ENCODE results near the gene AQP1. TPM values are rescaled to one million over a fixed set of nuclear protein-coding genes. Genes with fewer than 3 reads are reported as not detected.

The AQP1 gene
- total and polyA plus RNA-seq, 10 of the 15 experiments (the other 5 are each of a cell fraction or from before 2014, with no cell fraction given), result 0.03 to 0.64 TPM; not detected in 8

DNA sequence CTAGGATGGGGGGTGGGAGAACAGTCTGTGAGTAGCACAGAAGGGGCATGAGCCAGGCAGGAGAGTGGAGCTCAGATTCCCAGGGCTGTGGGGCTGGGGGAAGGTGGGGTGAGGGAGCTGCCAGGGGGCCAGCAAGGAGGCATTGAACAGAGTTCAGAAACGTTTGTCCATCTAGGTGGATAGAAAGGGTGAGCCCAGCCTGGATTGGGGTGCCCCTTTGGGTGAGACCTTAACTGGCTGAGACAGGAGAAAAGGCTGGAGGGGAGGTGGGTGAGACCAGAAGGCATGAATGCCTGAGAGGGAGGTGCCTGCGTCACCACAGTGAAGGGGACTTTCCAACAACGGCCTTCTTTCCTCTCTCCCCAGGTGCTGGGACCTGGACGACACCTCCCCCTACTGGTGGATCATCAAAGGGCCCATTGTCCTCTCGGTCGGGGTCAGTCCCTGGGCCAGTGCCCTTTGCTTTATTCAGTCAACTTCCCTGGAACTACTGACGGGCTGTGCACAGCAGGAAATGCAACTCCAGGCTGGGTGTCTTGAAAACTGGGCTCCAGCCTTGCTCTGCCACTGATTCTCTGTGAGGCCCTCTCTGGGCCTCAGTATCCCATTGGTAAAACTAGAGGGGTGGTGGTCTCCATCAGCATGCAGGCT, 63.1 kb downstream of the AQP1 start (continued):
- TF ChIP-seq TCF3 (IDR thresholded peaks at IDR 0.05; ENCODE audit: borderline replicate concordance, insufficient read depth, low read depth, low read length) (peak; percentile 83; the same call in 1 of the 2 replicates), ZZZ3 (IDR thresholded peaks at IDR 0.05; ENCODE audit: control insufficient read depth, insufficient read length, low read depth) (no peak), CREB1 (IDR thresholded peaks at IDR 0.05; ENCODE audit: low read depth) (peak; percentile 63; the same call in 1 of the 2 replicates), TCF12 (IDR thresholded peaks at IDR 0.05; ENCODE audit: low read depth, low read length) (peak; percentile 84), BRCA1 (IDR thresholded peaks at IDR 0.05; ENCODE audit: low read depth, low read length) (no peak), POU2F2 (IDR thresholded peaks at IDR 0.05; ENCODE audit: borderline replicate concordance, low read depth, low read length) (peak; percentile 69; the same call in 2 of the 3 replicates), GATAD2B (conservative IDR thresholded peaks at IDR 0.05; ENCODE audit: low read depth) (no peak), KAT2A (conservative IDR thresholded peaks at IDR 0.05; ENCODE audit: control insufficient read depth, low read depth, low read length) (no peak), CHD2 (IDR thresholded peaks at IDR 0.05; ENCODE audit: borderline replicate concordance, low read depth, low read length) (peak; percentile 62; the same call in 1 of the 2 replicates), ZNF217 (IDR thresholded peaks at IDR 0.05) (0 out of 2 replicates have a peak, but pooled peaks have one; percentile 48), ATF7 (IDR thresholded peaks at IDR 0.05; ENCODE audit: low read depth) (peak; percentile 55; the same call in 1 of the 2 replicates), PAX5 (IDR thresholded peaks at IDR 0.05; ENCODE audit: borderline replicate concordance, low read depth, low read length) (peak; percentile 72), MYB (IDR thresholded peaks at IDR 0.05; ENCODE audit: borderline replicate concordance, low read depth, low read length) (peak; percentile 92; the same call in 1 of the 2 replicates), RUNX3 (IDR thresholded peaks at IDR 0.05; ENCODE audit: low read length) (peak; percentile 35; the same call in 1 of the 2 replicates), FOS (IDR thresholded peaks at IDR 0.05; ENCODE audit: borderline replicate concordance, extremely low read depth, insufficient read length) (no peak), TAF1 (IDR thresholded peaks at IDR 0.05; ENCODE audit: borderline replicate concordance, low read depth, low read length) (0 out of 2 replicates have a peak, but pooled peaks have one; percentile 19), YY1 (IDR thresholded peaks at IDR 0.05; ENCODE audit: low read depth, low read length) (peak; percentile 60), MEF2A (IDR thresholded peaks at IDR 0.05; ENCODE audit: insufficient read depth, low read depth, low read length) (no peak)
- TF ChIP-seq, protein P1, sequence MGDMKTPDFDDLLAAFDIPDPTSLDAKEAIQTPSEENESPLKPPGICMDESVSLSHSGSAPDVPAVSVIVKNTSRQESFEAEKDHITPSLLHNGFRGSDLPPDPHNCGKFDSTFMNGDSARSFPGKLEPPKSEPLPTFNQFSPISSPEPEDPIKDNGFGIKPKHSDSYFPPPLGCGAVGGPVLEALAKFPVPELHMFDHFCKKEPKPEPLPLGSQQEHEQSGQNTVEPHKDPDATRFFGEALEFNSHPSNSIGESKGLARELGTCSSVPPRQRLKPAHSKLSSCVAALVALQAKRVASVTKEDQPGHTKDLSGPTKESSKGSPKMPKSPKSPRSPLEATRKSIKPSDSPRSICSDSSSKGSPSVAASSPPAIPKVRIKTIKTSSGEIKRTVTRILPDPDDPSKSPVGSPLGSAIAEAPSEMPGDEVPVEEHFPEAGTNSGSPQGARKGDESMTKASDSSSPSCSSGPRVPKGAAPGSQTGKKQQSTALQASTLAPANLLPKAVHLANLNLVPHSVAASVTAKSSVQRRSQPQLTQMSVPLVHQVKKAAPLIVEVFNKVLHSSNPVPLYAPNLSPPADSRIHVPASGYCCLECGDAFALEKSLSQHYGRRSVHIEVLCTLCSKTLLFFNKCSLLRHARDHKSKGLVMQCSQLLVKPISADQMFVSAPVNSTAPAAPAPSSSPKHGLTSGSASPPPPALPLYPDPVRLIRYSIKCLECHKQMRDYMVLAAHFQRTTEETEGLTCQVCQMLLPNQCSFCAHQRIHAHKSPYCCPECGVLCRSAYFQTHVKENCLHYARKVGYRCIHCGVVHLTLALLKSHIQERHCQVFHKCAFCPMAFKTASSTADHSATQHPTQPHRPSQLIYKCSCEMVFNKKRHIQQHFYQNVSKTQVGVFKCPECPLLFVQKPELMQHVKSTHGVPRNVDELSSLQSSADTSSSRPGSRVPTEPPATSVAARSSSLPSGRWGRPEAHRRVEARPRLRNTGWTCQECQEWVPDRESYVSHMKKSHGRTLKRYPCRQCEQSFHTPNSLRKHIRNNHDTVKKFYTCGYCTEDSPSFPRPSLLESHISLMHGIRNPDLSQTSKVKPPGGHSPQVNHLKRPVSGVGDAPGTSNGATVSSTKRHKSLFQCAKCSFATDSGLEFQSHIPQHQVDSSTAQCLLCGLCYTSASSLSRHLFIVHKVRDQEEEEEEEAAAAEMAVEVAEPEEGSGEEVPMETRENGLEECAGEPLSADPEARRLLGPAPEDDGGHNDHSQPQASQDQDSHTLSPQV (IDR thresholded peaks at IDR 0.05), result 0 out of 2 replicates have a peak, but pooled peaks have one; percentile 13
- TF ChIP-seq, protein P2, sequence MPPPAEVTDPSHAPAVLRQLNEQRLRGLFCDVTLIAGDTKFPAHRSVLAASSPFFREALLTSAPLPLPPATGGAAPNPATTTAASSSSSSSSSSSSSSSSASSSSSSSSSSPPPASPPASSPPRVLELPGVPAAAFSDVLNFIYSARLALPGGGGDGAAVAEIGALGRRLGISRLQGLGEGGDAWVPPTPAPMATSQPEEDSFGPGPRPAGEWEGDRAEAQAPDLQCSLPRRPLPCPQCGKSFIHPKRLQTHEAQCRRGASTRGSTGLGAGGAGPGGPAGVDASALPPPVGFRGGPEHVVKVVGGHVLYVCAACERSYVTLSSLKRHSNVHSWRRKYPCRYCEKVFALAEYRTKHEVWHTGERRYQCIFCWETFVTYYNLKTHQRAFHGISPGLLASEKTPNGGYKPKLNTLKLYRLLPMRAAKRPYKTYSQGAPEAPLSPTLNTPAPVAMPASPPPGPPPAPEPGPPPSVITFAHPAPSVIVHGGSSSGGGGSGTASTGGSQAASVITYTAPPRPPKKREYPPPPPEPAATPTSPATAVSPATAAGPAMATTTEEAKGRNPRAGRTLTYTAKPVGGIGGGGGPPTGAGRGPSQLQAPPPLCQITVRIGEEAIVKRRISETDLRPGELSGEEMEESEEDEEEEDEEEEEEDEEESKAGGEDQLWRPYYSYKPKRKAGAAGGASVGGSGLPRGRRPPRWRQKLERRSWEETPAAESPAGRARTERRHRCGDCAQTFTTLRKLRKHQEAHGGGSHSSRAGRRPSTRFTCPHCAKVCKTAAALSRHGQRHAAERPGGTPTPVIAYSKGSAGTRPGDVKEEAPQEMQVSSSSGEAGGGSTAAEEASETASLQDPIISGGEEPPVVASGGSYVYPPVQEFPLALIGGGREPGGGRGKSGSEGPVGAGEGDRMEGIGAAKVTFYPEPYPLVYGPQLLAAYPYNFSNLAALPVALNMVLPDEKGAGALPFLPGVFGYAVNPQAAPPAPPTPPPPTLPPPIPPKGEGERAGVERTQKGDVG (CRISPR knock-in tag; IDR thresholded peaks at IDR 0.05), result no peak
- TF ChIP-seq, protein P3, sequence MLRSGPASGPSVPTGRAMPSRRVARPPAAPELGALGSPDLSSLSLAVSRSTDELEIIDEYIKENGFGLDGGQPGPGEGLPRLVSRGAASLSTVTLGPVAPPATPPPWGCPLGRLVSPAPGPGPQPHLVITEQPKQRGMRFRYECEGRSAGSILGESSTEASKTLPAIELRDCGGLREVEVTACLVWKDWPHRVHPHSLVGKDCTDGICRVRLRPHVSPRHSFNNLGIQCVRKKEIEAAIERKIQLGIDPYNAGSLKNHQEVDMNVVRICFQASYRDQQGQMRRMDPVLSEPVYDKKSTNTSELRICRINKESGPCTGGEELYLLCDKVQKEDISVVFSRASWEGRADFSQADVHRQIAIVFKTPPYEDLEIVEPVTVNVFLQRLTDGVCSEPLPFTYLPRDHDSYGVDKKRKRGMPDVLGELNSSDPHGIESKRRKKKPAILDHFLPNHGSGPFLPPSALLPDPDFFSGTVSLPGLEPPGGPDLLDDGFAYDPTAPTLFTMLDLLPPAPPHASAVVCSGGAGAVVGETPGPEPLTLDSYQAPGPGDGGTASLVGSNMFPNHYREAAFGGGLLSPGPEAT (IDR thresholded peaks at IDR 0.05; ENCODE audit: low read depth), result peak; percentile 97
